Naive thymus-derived CD4-positive, alpha-beta T cell (primary cell): ENCODE data around the gene CDNF. TPM values are rescaled to one million over a fixed set of nuclear protein-coding genes. Genes with fewer than 3 reads are reported as not detected.
"Not testable (repeated sequence)": the region's sequence is repeated elsewhere in the genome, so short reads cannot be mapped to it uniquely, and the experiment has no call there.

ENCODE experiments used
- ATAC-seq: fragments of 150-1000 bp; cut with Tn5 transposase; 2 replicates; pipeline ENCODE4 v1.10.0; 2021; ENCODE audit warnings: mild to moderate bottlenecking, moderate library complexity
- CTCF ChIA-PET: fragments of 350-600 bp; sonication (Branson Sonifier 250); formaldehyde crosslinking; loops from one replicate; lab custom pipeline; 2021; ENCODE audit warnings: antibody characterized with exemption; lab: Charles Lee
- POLR2A ChIA-PET: fragments of 350-600 bp; sonication (Branson Sonifier 250); formaldehyde crosslinking; loops from one replicate; lab custom pipeline; 2021; ENCODE audit warnings: antibody characterized with exemption, inconsistent platforms; lab: Charles Lee
- DNase-seq, 9 donors: peaks; one replicate each; pipeline versions ENCODE4 v3.0.0 to v3.0.0-alpha.2; 2020 to 2022; ENCODE audit warnings: mixed read lengths in 1 of 9
- H3K27ac ChIP-seq: one replicate; pipeline ENCODE4 v1.7.0; 2013; ENCODE audit warnings: mild to moderate bottlenecking, low read depth, low read length, moderate library complexity
- H3K27me3 ChIP-seq, 2 donors: one replicate each; pipeline ENCODE4 v1.7.0; 2013; ENCODE audit warnings: low read length in 2 of 2, mild to moderate bottlenecking in 2 of 2, moderate library complexity in 2 of 2; ENCODE audit not compliant: control insufficient read depth in 2 of 2, insufficient read depth in 2 of 2
- H3K36me3 ChIP-seq, 3 experiments: 1 replicate in 2 of 3; 2 replicates in 1 of 3; pipeline ENCODE4 v1.7.0; 2013; ENCODE audit warnings: low read length in 3 of 3, mild to moderate bottlenecking in 3 of 3, moderate library complexity in 1 of 3; ENCODE audit not compliant: insufficient read depth in 3 of 3, control insufficient read depth in 2 of 3
- H3K4me1 ChIP-seq, 2 donors: one replicate each; pipeline ENCODE4 v1.7.0; 2013; ENCODE audit warnings: low read length in 2 of 2, mild to moderate bottlenecking in 2 of 2, moderate library complexity in 1 of 2; ENCODE audit not compliant: control insufficient read depth in 2 of 2, insufficient read depth in 2 of 2
- H3K4me3 ChIP-seq: 2 replicates; pipeline ENCODE4 v1.7.0; 2013; ENCODE audit warnings: mild to moderate bottlenecking, low read length
- H3K9me3 ChIP-seq, 3 experiments: 1 replicate in 2 of 3; 2 replicates in 1 of 3; pipeline ENCODE4 v1.7.0; 2013; ENCODE audit warnings: low read length in 3 of 3; ENCODE audit not compliant: control insufficient read depth in 2 of 3
- H3K27ac Mint-ChIP-seq, 9 donors: one replicate each; pipeline ENCODE4 v1.8.0; 2020 to 2022; ENCODE audit warnings: mixed read lengths in 9 of 9, mild to moderate bottlenecking in 8 of 9, moderate library complexity in 5 of 9, inconsistent platforms in 2 of 9
- H3K27me3 Mint-ChIP-seq, 5 donors: one replicate each; pipeline ENCODE4 v1.8.0; 2021 to 2022; ENCODE audit warnings: mixed read lengths in 5 of 5, mild to moderate bottlenecking in 1 of 5
- H3K36me3 Mint-ChIP-seq, 5 donors: one replicate each; pipeline ENCODE4 v1.8.0; 2020 to 2022; ENCODE audit warnings: mixed read lengths in 5 of 5, mild to moderate bottlenecking in 3 of 5, inconsistent platforms in 1 of 5
- H3K4me1 Mint-ChIP-seq, 7 donors: one replicate each; pipeline ENCODE4 v1.8.0; 2020 to 2022; ENCODE audit warnings: mixed read lengths in 7 of 7, mild to moderate bottlenecking in 3 of 7, inconsistent platforms in 1 of 7
- H3K4me3 Mint-ChIP-seq, 10 donors: one replicate each; pipeline ENCODE4 v1.8.0; 2020 to 2022; ENCODE audit warnings: mild to moderate bottlenecking in 10 of 10, mixed read lengths in 10 of 10, moderate library complexity in 6 of 10, inconsistent platforms in 2 of 10
- H3K9me3 Mint-ChIP-seq, 11 donors: one replicate each; pipeline ENCODE4 v1.8.0; 2020 to 2022; ENCODE audit warnings: mixed read lengths in 11 of 11, mild to moderate bottlenecking in 4 of 11, inconsistent platforms in 1 of 11, moderate library complexity in 1 of 11
- intact Hi-C, 2 donors: fragments of 100-400 bp; cut with micrococcal nuclease; formaldehyde crosslinking; loops; one replicate each; pipeline ENCODE4 v1.15.1; 2023
- polyA plus RNA-seq, 2 donors: library from polyadenylated mRNA; unstranded; fragments of 300-500 nt; fragmentation: Illumina TruSeq; gene quantifications; one replicate each; pipeline ENCODE4 v1.2.3, GENCODE V29; 2021
- total RNA-seq, 6 experiments: library from RNA in 5 of 6; stranded (reverse) in 5 of 6; gene quantifications; 1 replicate in 5 of 6; 2 replicates in 1 of 6; pipeline ENCODE4 v1.2.3 and lab custom pipeline; 2021 to 2026

CDNF gene
- total and polyA plus RNA-seq, 7 experiments from 2014 or later: 1.0 to 8.4 (median 4.9) TPM

DNA sequence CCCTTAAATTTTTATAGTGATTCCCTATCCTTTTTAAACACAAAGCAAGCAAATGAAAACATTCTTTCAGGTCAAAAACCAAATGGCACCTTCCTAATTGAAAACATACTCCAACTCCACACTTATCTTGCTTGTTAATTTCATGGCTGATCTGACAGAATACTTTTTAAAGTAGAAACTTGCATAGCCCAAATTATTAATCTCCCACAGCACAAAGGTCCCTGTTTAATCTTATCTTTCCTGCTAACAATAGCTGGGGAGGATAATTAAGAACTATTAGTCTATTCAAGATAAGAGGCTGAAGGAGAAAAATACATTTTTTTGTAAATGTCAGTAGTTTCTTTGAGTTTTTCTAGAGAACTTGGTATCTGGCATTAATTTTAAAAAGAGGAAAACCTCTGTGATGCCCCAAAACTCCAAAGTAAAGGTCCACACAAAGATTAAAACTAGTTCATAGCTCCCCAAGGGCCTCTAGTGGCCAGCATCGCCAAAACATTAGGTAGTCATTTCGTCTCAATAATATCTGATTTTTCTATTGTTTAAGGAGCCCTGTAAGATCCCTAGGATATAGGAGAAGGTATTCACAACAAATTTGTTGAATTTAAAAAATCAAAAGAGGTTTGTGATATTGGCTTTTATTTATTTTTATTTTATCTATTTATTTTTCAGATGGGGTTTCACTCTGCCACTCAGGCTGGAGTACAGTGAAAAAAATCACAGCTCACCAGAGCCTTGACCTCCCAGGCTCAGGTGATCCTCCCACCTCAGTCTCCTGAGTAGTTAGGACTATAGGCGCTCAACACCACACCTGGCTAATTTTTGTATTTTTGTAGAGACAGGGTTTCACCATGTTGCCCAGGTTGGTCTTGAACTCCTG is 14.7 kb downstream of the CDNF start:
- H3K4me3 Mint-ChIP-seq: no peak overlapping the region
- no peaks in the 10 kb centered on the region for H3K9me3 Mint-ChIP-seq
- intact Hi-C loops: loop anchor here (1.0 to 5.0 kb wide), 8 partner anchors 176 to 1036 kb away; no protein-coding TSS in a partner anchor
- H3K4me1 Mint-ChIP-seq: peaks cover 0 to 15% (median 3%) of the 10 kb centered on the region in 7 donors
- H3K27me3 Mint-ChIP-seq: peaks cover 0 to 10% (median 0%) of the 10 kb centered on the region in 5 donors
- Histone ChIP-seq H3K9me3 (no peaks in the 10 kb centered on the region), H3K4me3 (no peak overlapping the region), H3K27me3 (no peaks in the 10 kb centered on the region), H3K27ac (no peak overlapping the region), H3K4me1 (no peaks in the 10 kb centered on the region), H3K36me3 (no peaks in the 10 kb centered on the region)
- DNase-seq (peak in 6 of 9 donors; percentile 14 to 54 (median 38)), ATAC-seq (peak; percentile 64)
- peak overlapping the region in 4 of 9 donors; percentile 5 to 14 (median 10) for H3K27ac Mint-ChIP-seq
- ChIA-PET POLR2A (interaction anchor here (0.6 to 1.2 kb wide), 5 partner anchors 13 to 622 kb away, joined by 3 to 4 read pairs (median 3); no protein-coding TSS in a partner anchor), CTCF (interaction anchor here (0.6 to 3.0 kb wide), 17 partner anchors 14 to 332 kb away, joined by 3 to 24 read pairs (median 4); no protein-coding TSS in a partner anchor)
- peaks cover 0 to 2% (median 0%) of the 10 kb centered on the region in 5 donors for H3K36me3 Mint-ChIP-seq

DNA sequence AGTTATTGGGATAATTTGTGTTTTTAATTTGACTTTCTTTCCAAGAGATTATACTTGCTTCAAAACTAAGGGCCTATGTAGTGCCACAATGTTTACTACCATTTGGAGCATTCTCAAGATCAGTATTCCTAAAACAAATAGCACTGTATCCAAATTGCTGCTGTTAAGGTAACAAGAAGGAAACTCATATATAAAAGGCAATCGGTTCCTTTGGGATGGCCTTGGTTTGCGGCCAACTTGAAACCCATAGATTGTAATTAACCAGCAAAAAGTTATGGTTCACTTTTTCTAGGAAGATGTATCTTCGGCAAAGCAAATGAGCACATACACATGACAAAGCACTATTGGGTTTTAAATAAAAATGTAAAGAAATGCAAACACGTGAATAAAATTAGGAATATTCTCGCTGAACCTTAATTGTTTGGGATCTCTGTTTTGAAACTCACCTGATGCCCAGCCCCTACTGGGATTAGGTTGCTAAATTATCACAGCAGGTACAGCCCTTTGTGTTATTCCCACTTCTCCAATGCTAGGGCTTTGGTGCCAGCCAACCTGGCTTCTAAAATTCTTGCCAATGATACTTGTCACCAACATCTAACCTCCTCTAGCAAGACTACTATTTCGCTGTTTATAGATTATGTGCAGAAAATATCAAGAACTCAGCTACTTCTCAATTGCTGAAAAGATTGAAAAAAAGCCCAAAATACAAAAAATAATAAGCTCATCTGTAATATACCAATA is 16.0 kb downstream of the CDNF start:
- H3K4me1 ChIP-seq: no peaks in the 10 kb centered on the region
- H3K9me3 ChIP-seq: no peaks in the 10 kb centered on the region
- ChIA-PET CTCF (interaction anchor here (0.6 to 3.0 kb wide), 10 partner anchors 155 to 322 kb away, joined by 3 to 24 read pairs (median 4); no protein-coding TSS in a partner anchor), POLR2A (interaction anchor here (0.5 to 1.2 kb wide), 4 partner anchors 15 to 273 kb away, joined by 3 to 4 read pairs (median 4); partner anchors contain the start of gene MEIG1)
- Mint-ChIP-seq H3K4me3 (no peak overlapping the region), H3K27me3 (peaks cover 0 to 10% (median 0%) of the 10 kb centered on the region in 5 donors), H3K36me3 (peaks cover 0 to 2% (median 0%) of the 10 kb centered on the region in 5 donors), H3K4me1 (peaks cover 0 to 14% (median 3%) of the 10 kb centered on the region in 7 donors), H3K27ac (no peak overlapping the region), H3K9me3 (no peaks in the 10 kb centered on the region)
- H3K27me3 ChIP-seq: no peaks in the 10 kb centered on the region
- H3K36me3 ChIP-seq: no peaks in the 10 kb centered on the region
- no peak overlapping the region for H3K27ac ChIP-seq
- DNase-seq: no peak
- intact Hi-C loops: loop anchor here (2.0 to 5.0 kb wide), 4 partner anchors 175 to 1035 kb away; no protein-coding TSS in a partner anchor
- ATAC-seq: no peak
- no peak overlapping the region for H3K4me3 ChIP-seq

DNA sequence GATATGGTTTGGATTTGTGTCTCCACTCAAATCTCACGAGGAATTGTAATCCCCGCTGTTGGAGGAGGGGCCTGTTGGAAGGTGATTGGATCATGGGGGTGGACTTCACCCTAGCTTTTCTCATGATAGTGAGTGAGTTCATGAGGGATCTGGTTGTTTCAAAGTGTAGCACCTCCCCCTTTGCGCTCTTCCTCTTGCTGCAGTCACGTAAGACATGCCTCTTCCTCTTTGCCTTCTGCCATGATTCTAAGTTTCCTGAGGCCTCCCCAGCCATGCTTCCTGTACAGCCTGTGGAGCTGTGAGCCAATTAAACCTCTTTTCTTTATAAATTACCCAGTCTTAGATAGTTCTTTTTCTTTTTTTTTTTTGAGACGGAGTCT is 17.1 kb downstream of the CDNF start:
- POLR2A ChIA-PET: no interaction called here
- intact Hi-C loops: loop anchor here (5.0 kb wide), 3 partner anchors 173 to 1033 kb away; no protein-coding TSS in a partner anchor

DNA sequence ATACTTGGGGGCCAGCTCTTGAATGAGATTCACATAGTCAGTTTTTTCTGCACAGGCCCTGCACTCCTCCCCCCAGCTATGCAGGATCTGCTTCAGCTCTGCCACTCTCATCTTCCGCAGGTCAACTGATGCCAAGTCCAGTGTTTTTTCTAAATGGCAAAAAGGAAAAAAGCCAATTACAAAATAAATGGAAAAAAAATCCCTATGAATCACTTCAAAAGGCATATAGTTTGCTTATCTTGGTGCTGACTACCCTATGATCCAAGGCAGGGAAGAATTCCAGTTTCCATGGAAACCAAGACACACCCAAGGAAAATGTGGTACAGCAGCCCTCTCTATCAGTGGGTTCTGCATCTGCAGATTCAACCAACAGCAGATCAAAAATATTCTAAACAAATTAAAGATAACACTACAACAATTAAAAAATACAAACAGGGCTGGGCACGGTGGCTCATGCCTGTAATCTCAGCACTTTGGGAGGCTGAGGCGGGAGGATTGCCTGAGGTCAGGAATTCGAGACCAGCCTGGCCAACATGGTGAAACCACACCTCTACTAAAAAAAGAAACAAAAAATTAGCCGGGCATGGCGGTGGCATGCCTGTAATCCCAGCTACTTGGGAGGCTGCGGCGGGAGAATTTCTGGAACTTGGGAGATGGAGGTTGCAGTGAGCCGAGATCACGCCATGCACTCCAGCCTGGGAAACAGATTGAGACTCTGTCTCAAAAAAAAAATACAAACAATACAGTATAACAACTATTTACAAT is 17.6 kb downstream of the CDNF start:
- H3K9me3 ChIP-seq: no peaks in the 10 kb centered on the region
- H3K27ac ChIP-seq: no peak overlapping the region
- H3K27me3 ChIP-seq: no peaks in the 10 kb centered on the region
- ChIA-PET POLR2A (interaction anchor here (0.9 kb wide), 1 partner anchor 17 kb away, joined by 3 read pairs; the partner anchor contains the start of gene CDNF), CTCF (interaction anchor here (1.2 to 1.3 kb wide), 2 partner anchors 283 to 285 kb away, joined by 3 read pairs; no protein-coding TSS in a partner anchor)
- intact Hi-C loops: loop anchor here (5.0 kb wide), 3 partner anchors 173 to 1033 kb away; no protein-coding TSS in a partner anchor
- H3K36me3 ChIP-seq: no peaks in the 10 kb centered on the region
- Mint-ChIP-seq H3K4me1 (peaks cover 0 to 11% (median 0%) of the 10 kb centered on the region in 7 donors), H3K27me3 (no peaks in the 10 kb centered on the region), H3K36me3 (peaks cover 0 to 2% (median 0%) of the 10 kb centered on the region in 5 donors), H3K27ac (peak overlapping the region in 1 of 9 donors; percentile 4), H3K9me3 (no peaks in the 10 kb centered on the region), H3K4me3 (no peak overlapping the region)
- no peaks in the 10 kb centered on the region for H3K4me1 ChIP-seq
- H3K4me3 ChIP-seq: no peak overlapping the region
- DNase-seq (no peak), ATAC-seq (no peak)

More for the DNA sequence above, 17.1 kb downstream of the CDNF start:
- Mint-ChIP-seq H3K27me3 (peaks cover 0 to 1% (median 0%) of the 10 kb centered on the region in 5 donors), H3K4me1 (peaks cover 0 to 11% (median 0%) of the 10 kb centered on the region in 7 donors), H3K36me3 (peaks cover 0 to 2% (median 0%) of the 10 kb centered on the region in 5 donors), H3K4me3 (no peak overlapping the region), H3K27ac (peak overlapping the region in 1 of 9 donors; percentile 66), H3K9me3 (no peaks in the 10 kb centered on the region)
- no peak for ATAC-seq
- H3K9me3 ChIP-seq: no peaks in the 10 kb centered on the region
- H3K36me3 ChIP-seq: no peaks in the 10 kb centered on the region
- no peaks in the 10 kb centered on the region for H3K27me3 ChIP-seq
- CTCF ChIA-PET: interaction anchor here (0.6 to 1.3 kb wide), 2 partner anchors 154 to 283 kb away, joined by 3 to 4 read pairs; no protein-coding TSS in a partner anchor
- H3K4me3 ChIP-seq: no peak overlapping the region
- no peak overlapping the region for H3K27ac ChIP-seq
- no peaks in the 10 kb centered on the region for H3K4me1 ChIP-seq
- no peak for DNase-seq

DNA sequence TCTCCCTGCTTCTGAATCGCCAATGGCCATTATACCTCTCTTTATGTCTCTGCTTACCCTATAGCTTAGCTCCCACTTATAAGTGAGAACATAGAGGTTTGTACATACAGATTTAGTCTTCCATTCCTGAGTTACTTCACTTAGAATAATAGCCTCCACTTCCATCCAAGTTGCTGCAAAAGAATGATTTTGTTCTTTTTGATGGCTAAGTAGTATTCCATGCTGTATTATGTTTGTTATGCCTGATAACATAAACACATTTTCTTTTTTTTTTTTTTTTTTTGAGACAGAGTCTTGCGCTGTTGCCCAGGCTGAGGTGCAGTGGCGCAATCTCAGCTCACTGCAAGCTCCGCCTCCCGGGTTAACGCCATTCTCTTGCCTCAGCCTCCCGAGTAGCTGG is 21.1 kb downstream of the CDNF start:
- POLR2A ChIA-PET, H3K36me3 ChIP-seq, H3K4me3 Mint-ChIP-seq, H3K36me3 Mint-ChIP-seq, intact Hi-C loops, H3K4me1 ChIP-seq, H3K27me3 ChIP-seq, H3K27ac ChIP-seq, ATAC-seq, DNase-seq, H3K27ac Mint-ChIP-seq, H3K9me3 ChIP-seq, H3K27me3 Mint-ChIP-seq, H3K4me3 ChIP-seq, H3K9me3 Mint-ChIP-seq: not testable (repeated sequence)
- peaks cover 0 to 14% (median 7%) of the 10 kb centered on the region in 7 donors for H3K4me1 Mint-ChIP-seq
- CTCF ChIA-PET: interaction anchor here (0.7 kb wide), 1 partner anchor 48 kb away, joined by 4 read pairs; no protein-coding TSS in a partner anchor
